ENCODE data around the gene SOX2. TPM values are rescaled to one million over a fixed set of nuclear protein-coding genes. Genes with fewer than 3 reads are reported as not detected.

SOX2 gene
- total RNA-seq, 1 donor: not detected

DNA sequence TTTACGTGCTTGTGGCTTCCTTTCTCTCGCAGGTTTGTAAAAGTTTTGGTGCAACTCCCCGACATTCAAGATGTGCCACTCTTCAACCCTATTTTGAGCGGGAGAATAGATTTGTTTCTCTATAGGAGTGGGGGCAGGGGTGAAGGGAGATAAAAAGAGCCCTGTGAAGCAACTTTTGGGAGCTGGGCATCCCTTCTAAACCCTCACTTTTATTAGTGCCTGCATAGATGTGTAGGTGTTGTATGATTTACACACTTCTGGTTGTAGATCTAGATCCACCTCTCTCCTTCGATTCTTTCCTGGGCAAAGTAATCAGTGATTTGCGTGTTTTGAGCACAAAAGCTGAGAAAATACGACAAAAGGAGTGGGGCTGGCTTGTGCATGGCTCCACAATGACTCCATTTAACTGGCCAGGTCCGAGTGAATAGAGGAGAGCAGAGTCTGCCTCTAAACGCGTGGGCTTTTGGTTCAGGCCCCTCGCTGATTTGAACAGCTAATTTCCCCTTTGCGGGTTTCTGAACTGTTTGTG is 17.7 kb downstream of the SOX2 start:
- H3K27me3 ChIP-seq (ENCODE audit: insufficient read depth, low read length): peaks cover 50% of the 10 kb centered on the region

DNA sequence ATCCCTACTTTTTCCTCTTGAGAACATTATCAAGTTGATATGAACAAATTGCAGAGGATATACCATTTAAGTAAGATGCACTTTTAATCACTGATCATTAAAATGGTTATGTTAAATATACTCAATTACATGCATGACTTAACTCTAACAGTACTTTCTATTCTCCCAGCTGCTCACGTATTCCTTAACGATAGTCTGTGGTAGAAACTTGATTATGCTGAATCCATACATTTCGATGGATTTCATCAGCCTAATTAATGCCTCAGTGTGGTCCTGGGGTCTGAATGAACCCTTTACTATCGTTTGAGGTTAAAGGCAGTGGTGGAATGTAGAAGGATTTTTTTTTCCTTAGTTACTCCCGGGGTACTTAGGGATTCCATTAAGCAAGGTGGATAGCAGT is 18.6 kb downstream of the SOX2 start:
- TF ChIP-seq, protein P1, sequence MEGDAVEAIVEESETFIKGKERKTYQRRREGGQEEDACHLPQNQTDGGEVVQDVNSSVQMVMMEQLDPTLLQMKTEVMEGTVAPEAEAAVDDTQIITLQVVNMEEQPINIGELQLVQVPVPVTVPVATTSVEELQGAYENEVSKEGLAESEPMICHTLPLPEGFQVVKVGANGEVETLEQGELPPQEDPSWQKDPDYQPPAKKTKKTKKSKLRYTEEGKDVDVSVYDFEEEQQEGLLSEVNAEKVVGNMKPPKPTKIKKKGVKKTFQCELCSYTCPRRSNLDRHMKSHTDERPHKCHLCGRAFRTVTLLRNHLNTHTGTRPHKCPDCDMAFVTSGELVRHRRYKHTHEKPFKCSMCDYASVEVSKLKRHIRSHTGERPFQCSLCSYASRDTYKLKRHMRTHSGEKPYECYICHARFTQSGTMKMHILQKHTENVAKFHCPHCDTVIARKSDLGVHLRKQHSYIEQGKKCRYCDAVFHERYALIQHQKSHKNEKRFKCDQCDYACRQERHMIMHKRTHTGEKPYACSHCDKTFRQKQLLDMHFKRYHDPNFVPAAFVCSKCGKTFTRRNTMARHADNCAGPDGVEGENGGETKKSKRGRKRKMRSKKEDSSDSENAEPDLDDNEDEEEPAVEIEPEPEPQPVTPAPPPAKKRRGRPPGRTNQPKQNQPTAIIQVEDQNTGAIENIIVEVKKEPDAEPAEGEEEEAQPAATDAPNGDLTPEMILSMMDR (IDR thresholded peaks at IDR 0.05; ENCODE audit: extremely low read depth, low read depth, low read length): no peak
- no peak overlapping the region for H3K4me3 ChIP-seq (ENCODE audit: insufficient read depth, low read length)
- no peak overlapping the region for H3K27ac ChIP-seq (ENCODE audit: low read depth, low read length)
- H3K36me3 ChIP-seq (ENCODE audit: insufficient read depth, low read length): no peaks in the 10 kb centered on the region
- H2AFZ ChIP-seq (ENCODE audit: low read length): no peak overlapping the region
- H4K20me1 ChIP-seq (ENCODE audit: insufficient read depth, low read length): no peaks in the 10 kb centered on the region
- H3K79me2 ChIP-seq (ENCODE audit: insufficient read depth, low read length): no peaks in the 10 kb centered on the region
- H3K27me3 ChIP-seq (ENCODE audit: insufficient read depth, low read length): peaks cover 41% of the 10 kb centered on the region
- H3K4me2 ChIP-seq (ENCODE audit: insufficient read depth, low read length): no peak overlapping the region
- no peak for DNase-seq (ENCODE audit: insufficient read length, low spot score, missing footprints)
- no peaks in the 10 kb centered on the region for H3K4me1 ChIP-seq (ENCODE audit: insufficient read depth, low read length)
- H3K9me3 ChIP-seq (ENCODE audit: low read depth, low read length): no peaks in the 10 kb centered on the region

More for the DNA sequence above, 17.7 kb downstream of the SOX2 start:
- DNase-seq (ENCODE audit: insufficient read length, low spot score, missing footprints): no peak
- no peaks in the 10 kb centered on the region for H4K20me1 ChIP-seq (ENCODE audit: insufficient read depth, low read length)
- no peaks in the 10 kb centered on the region for H3K4me1 ChIP-seq (ENCODE audit: insufficient read depth, low read length)
- H3K9me3 ChIP-seq (ENCODE audit: low read depth, low read length): no peaks in the 10 kb centered on the region
- TF ChIP-seq, protein P1 (IDR thresholded peaks at IDR 0.05; ENCODE audit: extremely low read depth, low read depth, low read length): no peak
- no peak overlapping the region for H3K4me2 ChIP-seq (ENCODE audit: insufficient read depth, low read length)
- no peaks in the 10 kb centered on the region for H3K79me2 ChIP-seq (ENCODE audit: insufficient read depth, low read length)
- H3K36me3 ChIP-seq (ENCODE audit: insufficient read depth, low read length): no peaks in the 10 kb centered on the region
- no peak overlapping the region for H2AFZ ChIP-seq (ENCODE audit: low read length)
- H3K27ac ChIP-seq (ENCODE audit: low read depth, low read length): no peak overlapping the region
- H3K4me3 ChIP-seq (ENCODE audit: insufficient read depth, low read length): no peak overlapping the region

DNA sequence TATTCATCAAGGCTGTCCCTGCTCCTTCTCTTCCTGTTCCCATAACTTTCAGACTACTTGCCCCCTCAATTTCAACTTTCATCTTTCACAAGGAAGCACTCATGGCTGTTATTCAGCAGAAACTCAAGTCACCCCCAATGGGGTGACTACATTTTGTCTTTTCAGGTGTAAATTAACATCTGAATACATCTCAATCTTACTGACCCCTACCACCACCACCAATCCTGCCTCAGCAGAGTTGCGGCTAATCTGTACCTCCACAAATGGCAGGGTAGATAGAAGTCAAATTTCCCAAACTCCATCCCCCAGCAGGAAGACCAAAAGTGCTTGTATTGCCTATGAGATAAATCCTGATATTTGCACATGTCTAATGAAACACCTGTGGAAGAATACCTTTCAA is 19.2 kb downstream of the SOX2 start:
- Histone ChIP-seq H3K36me3 (ENCODE audit: insufficient read depth, low read length) (no peaks in the 10 kb centered on the region), H3K79me2 (ENCODE audit: insufficient read depth, low read length) (no peaks in the 10 kb centered on the region), H3K4me1 (ENCODE audit: insufficient read depth, low read length) (no peaks in the 10 kb centered on the region), H3K27ac (ENCODE audit: low read depth, low read length) (no peak overlapping the region), H2AFZ (ENCODE audit: low read length) (no peak overlapping the region), H3K9me3 (ENCODE audit: low read depth, low read length) (no peaks in the 10 kb centered on the region), H4K20me1 (ENCODE audit: insufficient read depth, low read length) (no peaks in the 10 kb centered on the region), H3K4me3 (ENCODE audit: insufficient read depth, low read length) (no peak overlapping the region), H3K4me2 (ENCODE audit: insufficient read depth, low read length) (no peak overlapping the region), H3K27me3 (ENCODE audit: insufficient read depth, low read length) (peaks cover 38% of the 10 kb centered on the region)
- no peak for DNase-seq (ENCODE audit: insufficient read length, low spot score, missing footprints)
- TF ChIP-seq, protein P1 (IDR thresholded peaks at IDR 0.05; ENCODE audit: extremely low read depth, low read depth, low read length): no peak

DNA sequence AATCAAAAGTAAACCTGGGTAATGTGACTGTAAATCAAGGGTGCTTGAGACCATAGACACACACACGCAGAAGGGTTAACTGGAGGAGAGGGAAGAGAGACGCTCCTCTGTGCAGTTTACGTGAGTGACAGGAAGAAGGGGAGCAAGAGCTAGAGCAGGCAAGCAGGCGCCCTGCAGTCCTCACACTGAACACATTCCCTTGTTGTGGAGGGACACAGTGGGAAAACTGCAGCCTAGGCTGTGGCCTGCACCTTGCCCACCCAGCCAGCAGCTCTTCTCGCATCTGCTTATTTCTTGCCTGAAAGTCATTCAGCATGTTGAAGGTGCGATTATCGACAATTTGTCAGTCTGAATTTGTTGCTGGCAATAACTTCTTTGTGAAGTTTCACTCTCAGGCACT is 24.2 kb downstream of the SOX2 start:
- DNase-seq (ENCODE audit: insufficient read length, low spot score, missing footprints): no peak
- H3K27ac ChIP-seq (ENCODE audit: low read depth, low read length): no peak overlapping the region
- H3K36me3 ChIP-seq (ENCODE audit: insufficient read depth, low read length): no peaks in the 10 kb centered on the region
- H4K20me1 ChIP-seq (ENCODE audit: insufficient read depth, low read length): no peaks in the 10 kb centered on the region
- H3K4me1 ChIP-seq (ENCODE audit: insufficient read depth, low read length): no peaks in the 10 kb centered on the region
- no peaks in the 10 kb centered on the region for H3K27me3 ChIP-seq (ENCODE audit: insufficient read depth, low read length)
- no peaks in the 10 kb centered on the region for H3K79me2 ChIP-seq (ENCODE audit: insufficient read depth, low read length)
- no peaks in the 10 kb centered on the region for H3K9me3 ChIP-seq (ENCODE audit: low read depth, low read length)
- TF ChIP-seq, protein P1 (IDR thresholded peaks at IDR 0.05; ENCODE audit: extremely low read depth, low read depth, low read length): no peak
- H3K4me3 ChIP-seq (ENCODE audit: insufficient read depth, low read length): no peak overlapping the region
- H2AFZ ChIP-seq (ENCODE audit: low read length): no peak overlapping the region
- H3K4me2 ChIP-seq (ENCODE audit: insufficient read depth, low read length): no peak overlapping the region

All from osteoblast (primary cell).